ENCODE measurements around the gene MPRIP.

- TF ChIP-seq YY1 (IDR thresholded peaks at IDR 0.05; ENCODE audit: low read depth), result no peak
- TF ChIP-seq TAF1 (IDR thresholded peaks at IDR 0.05; ENCODE audit: low read depth), result no peak
- TF ChIP-seq, protein P1, sequence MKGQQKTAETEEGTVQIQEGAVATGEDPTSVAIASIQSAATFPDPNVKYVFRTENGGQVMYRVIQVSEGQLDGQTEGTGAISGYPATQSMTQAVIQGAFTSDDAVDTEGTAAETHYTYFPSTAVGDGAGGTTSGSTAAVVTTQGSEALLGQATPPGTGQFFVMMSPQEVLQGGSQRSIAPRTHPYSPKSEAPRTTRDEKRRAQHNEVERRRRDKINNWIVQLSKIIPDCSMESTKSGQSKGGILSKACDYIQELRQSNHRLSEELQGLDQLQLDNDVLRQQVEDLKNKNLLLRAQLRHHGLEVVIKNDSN (IDR thresholded peaks at IDR 0.05), result no peak
- TF ChIP-seq, protein P2, sequence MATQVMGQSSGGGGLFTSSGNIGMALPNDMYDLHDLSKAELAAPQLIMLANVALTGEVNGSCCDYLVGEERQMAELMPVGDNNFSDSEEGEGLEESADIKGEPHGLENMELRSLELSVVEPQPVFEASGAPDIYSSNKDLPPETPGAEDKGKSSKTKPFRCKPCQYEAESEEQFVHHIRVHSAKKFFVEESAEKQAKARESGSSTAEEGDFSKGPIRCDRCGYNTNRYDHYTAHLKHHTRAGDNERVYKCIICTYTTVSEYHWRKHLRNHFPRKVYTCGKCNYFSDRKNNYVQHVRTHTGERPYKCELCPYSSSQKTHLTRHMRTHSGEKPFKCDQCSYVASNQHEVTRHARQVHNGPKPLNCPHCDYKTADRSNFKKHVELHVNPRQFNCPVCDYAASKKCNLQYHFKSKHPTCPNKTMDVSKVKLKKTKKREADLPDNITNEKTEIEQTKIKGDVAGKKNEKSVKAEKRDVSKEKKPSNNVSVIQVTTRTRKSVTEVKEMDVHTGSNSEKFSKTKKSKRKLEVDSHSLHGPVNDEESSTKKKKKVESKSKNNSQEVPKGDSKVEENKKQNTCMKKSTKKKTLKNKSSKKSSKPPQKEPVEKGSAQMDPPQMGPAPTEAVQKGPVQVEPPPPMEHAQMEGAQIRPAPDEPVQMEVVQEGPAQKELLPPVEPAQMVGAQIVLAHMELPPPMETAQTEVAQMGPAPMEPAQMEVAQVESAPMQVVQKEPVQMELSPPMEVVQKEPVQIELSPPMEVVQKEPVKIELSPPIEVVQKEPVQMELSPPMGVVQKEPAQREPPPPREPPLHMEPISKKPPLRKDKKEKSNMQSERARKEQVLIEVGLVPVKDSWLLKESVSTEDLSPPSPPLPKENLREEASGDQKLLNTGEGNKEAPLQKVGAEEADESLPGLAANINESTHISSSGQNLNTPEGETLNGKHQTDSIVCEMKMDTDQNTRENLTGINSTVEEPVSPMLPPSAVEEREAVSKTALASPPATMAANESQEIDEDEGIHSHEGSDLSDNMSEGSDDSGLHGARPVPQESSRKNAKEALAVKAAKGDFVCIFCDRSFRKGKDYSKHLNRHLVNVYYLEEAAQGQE (IDR thresholded peaks at IDR 0.05; ENCODE audit: low read depth), result no peak
- TF ChIP-seq, protein P3, sequence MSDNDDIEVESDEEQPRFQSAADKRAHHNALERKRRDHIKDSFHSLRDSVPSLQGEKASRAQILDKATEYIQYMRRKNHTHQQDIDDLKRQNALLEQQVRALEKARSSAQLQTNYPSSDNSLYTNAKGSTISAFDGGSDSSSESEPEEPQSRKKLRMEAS (IDR thresholded peaks at IDR 0.05), result no peak
- no peak for TF ChIP-seq EP300 (IDR thresholded peaks at IDR 0.05; ENCODE audit: borderline replicate concordance)
- no peak for TF ChIP-seq RAD21 (IDR thresholded peaks at IDR 0.05; ENCODE audit: low read depth)
- no peak for TF ChIP-seq TCF12 (IDR thresholded peaks at IDR 0.05; ENCODE audit: low read depth)
- no peak for TF ChIP-seq CEBPB (IDR thresholded peaks at IDR 0.05)
- TF ChIP-seq TEAD4 (IDR thresholded peaks at IDR 0.05), result no peak
- TF ChIP-seq EGR1 (IDR thresholded peaks at IDR 0.05), result no peak
- TF ChIP-seq FOXM1 (IDR thresholded peaks at IDR 0.05; ENCODE audit: borderline replicate concordance, low read depth), result no peak
- no peak for TF ChIP-seq CREB1 (IDR thresholded peaks at IDR 0.05; ENCODE audit: low read depth)
These were observed 197.6 kb downstream of the MPRIP start for GRCh38 chr17:17239832-17240231.

All from Ishikawa (cell line).